Loucy (cell line): Measurements from ENCODE around the gene PGLYRP1.

Source experiments
- CTCF ChIP-seq: fragments of 200-600 bp; sonication (generic); conservative IDR thresholded peaks from 2 replicates; pipeline ENCODE4 v1.5.1; 2014; ENCODE audit warnings: mild to moderate bottlenecking, antibody characterized with exemption, low read length
- EZH2phosphoT487 ChIP-seq: fragments of 200-600 bp; IDR thresholded peaks from 2 replicates; pipeline ENCODE4 v1.6.1; 2018; ENCODE audit warnings: antibody characterized with exemption, mild to moderate bottlenecking, moderate library complexity, borderline replicate concordance

- no peak for TF ChIP-seq CTCF
- no peak for TF ChIP-seq EZH2phosphoT487
These were observed 9.8 kb upstream of the PGLYRP1 start for GRCh38 chr19:46032597-46033025.
